Epithelial cell of umbilical artery (primary cell): ENCODE data around the gene MYOC. TPM values are rescaled to one million over a fixed set of nuclear protein-coding genes. Genes with fewer than 3 reads are reported as not detected.

ENCODE experiments used
- total RNA-seq: library from RNA; depleted of rRNA; stranded (reverse); fragments of >200 nt; gene quantifications from 2 replicates; pipeline ENCODE4 v1.2.3, GENCODE V29; 2014

Gene MYOC
- total RNA-seq = not detected in 2 replicates

GRCh38 chr1:171652234-171652822 is at the start of gene MYOC:
TSS of gene MYOC (minus strand) at chr1:171652688. CDS start at chr1:171652611, 77 bp downstream.

GRCh38 chr1:171622152-171622462 is 30.4 kb downstream of the MYOC start, which contains the start of gene MYOCOS:
TSS of gene MYOCOS (plus strand) at chr1:171622243. CDS start at chr1:171623884, 1,641 bp downstream.

Other genes starting within 250 kb of the MYOC start
- 43.2 and 45.3 TPM in 2 replicates for gene PRRC2C, start 167.2 kb downstream of the MYOC start, total RNA-seq
- not detected in 2 replicates for gene MYOCOS, start 30.4 kb downstream of the MYOC start, total RNA-seq
- gene VAMP4, start 89.4 kb upstream of the MYOC start, total RNA-seq = 4.9 and 6.8 TPM in 2 replicates
- 22.1 and 31.6 TPM in 2 replicates for gene METTL13, start 129.0 kb upstream of the MYOC start, total RNA-seq
- 0.76 and 0.97 TPM in 2 replicates for gene DNM3, start 188.8 kb upstream of the MYOC start, total RNA-seq